HG03045 (cell line): ENCODE results near the gene RAD51B.

Source experiments
- ATAC-seq: cut with Tn5 transposase; IDR thresholded peaks from one replicate; pipeline ENCODE4 v1.9.1; 2021; ENCODE audit warnings: mild to moderate bottlenecking, moderate library complexity; ENCODE audit not compliant: unreplicated experiment

RAD51B gene

DNA sequence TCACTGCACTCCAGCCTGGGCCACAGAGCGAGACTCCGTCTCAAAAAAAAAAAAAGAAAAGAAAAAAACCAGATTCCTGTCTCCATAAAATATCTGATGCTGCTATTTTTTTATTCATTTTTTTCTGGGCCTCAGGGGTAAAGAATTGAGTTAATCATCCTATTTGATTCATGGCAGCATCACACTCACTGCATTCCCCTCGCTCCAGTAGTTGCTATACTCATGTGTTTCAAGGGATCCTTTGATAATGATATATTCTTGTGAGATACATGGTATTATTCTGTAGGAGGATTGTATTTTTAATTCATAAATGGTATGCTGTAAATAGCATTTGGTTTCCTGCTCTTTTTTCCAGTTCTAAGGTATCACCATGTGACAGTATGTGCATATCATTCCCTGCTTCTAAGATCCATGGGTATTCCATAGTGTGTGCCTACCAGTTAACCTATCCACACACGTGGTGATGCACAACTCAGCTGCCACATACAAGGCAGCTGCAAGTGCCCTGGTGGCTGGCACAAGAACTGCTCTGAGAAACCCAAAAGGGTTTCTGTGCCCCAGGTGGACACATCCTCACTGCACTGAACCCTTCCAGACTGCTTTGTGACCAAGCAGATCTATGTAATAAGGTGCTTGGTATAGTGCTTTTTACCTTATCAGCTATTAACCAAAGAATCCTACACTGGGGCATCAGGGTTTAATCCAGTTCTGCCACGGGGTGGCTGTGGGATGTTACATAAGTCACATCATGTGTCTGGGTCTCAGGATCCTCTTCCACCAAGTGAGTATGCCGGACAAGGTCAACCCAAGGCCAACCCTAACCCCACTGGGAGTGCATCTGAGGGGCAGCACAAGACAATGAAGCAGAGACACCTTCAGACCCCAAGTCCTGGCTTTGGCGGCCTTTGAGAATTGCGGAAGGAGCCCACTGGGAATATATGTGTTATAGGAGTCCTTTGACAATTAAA is 898.7 kb downstream of the RAD51B start:
- ATAC-seq: no peak

DNA sequence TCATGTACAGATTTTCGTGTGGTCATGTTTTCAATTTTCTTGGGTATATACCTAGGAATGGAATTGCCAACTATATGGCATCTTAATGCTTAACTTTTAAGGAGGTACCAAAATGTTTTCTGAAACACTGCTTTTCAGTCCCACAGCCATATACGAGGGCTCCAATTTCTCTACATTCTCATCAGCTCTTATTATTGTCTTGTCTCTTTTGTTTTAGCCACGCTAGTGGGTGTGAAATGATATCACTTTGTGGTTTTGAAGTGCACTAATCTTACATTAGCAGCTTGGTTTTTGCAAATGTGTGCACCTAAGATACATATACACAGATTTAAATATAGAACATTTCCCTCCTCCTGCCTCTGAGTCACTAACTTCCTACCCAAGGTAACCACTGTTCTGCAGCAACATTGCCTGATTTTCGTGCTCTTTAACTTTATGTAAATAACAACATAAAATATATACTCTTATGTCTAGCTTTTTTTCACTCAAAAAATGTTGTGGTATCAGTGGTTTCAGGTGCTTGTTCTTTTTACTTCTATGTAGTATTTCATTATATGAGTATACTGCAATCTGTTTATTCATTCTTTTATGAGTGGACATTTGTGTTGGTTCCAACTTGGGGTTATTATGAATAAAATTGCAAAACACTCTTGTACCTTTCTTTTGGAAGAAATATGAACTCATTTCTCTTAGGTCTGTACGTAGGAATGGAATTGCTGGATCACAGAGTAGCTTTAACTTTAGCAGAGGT is 900.2 kb downstream of the RAD51B start:
- no peak for ATAC-seq

DNA sequence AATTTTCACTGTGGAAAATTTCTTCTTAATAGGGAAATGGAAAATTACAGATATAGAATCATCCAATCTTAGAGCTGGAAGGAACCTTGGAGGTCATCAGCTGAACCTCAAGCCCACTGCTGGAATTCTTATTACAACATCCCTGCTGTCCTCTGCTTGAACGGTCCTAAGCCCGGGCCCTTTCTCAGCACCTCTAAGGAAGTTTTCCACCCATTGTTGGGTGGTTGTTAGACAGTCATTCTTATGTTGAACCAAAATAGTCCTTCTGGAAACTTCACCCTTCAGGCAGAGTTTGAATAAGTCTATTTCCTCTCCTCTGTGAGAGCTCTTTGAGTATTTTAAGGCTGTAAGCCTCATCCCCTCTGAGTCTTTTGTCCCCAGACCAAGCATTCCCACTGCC is 902.6 kb downstream of the RAD51B start:
- ATAC-seq: no peak

DNA sequence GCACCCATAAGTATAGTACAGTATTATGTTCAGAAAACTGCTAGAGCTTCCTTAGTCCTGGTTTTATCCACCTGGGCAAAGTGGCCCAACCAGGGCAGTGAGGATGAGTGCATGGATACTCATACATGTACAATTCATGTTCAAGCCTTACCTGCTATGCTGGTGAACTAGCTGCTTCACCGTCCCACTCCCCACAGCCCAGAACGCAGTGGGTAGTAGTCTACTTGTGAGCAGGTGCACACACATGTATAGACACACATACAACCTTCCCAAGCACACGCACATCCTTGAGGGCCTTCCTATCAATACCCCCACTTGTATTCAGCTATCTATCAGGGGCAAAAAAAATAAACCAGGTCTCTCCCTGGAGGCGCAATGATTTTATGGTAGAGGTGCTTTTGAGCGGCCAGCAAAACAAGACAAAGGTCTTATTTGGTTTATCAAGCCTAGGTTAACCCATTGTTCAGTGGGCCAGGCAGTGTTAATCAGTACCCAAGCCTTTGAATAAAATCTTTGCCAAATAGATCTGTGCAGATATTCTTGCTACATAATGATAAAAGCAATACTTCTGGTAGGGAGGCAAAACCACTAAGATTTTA is 903.5 kb downstream of the RAD51B start:
- no peak for ATAC-seq

DNA sequence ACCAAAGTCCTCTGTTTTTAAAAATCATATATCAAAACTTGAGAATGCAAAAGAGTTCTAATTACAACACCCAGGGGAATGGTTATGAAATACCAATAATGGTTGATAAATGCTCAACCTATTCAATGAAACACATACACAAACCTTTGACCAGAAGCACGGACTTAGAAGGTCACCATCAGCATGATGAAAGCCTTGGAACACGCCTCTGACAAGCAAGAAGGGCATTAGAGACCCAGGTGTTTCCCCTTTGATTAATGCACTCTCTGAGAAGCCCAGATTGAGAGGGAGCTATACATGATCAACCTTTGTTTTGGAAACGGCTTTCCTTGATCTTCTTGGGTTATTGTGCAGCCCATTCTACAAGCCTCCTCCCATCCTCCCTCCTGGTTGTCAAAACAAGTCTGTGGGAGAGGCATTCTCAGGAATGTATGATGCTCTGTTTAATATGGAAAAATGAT is 904.3 kb downstream of the RAD51B start:
- ATAC-seq: no peak

DNA sequence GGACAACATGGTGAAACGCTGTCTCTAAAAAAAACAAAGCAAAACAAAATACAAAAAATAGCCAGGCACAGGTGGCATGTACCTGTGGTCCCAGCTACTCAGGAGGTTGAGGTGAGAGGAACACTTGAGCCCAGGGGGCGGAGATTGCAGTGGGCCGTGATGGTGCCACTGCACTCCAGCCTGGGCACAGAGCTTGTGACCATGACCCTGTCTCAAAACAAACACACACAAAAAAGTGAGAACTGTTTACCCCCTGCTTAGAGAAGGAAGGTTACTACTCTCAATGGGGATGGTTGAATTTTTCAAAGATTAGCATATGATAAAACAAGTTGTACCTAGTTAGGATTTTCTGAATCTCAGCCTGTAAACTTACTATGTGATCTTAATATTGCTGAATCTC is 905.3 kb downstream of the RAD51B start:
- ATAC-seq: no peak

DNA sequence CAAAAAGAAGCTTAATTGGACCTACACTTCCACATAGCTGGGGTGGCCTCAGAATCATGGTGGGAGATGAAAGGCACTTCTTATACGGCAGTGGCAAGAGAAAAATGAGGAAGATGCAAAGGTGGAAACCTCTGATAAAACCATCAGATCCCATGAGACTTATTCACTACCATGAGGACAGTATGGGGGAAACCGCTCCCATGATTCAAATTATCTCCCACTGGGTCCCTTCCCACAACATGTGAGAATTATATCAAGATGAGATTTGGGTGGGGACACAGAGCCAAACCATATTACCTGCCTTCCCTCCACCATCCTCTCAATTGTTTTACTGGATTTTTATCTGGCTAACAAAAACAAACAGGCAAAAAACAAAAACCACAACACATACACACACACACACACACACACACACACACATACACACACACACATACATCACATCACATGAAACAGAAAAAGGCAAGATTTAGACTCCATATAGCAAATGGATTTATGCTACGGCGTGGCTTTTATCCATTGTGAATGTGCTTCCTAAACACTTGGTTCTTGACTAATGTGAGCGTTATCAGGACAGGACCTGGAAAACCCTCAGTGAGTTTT is 906.6 kb downstream of the RAD51B start:
- no peak for ATAC-seq

DNA sequence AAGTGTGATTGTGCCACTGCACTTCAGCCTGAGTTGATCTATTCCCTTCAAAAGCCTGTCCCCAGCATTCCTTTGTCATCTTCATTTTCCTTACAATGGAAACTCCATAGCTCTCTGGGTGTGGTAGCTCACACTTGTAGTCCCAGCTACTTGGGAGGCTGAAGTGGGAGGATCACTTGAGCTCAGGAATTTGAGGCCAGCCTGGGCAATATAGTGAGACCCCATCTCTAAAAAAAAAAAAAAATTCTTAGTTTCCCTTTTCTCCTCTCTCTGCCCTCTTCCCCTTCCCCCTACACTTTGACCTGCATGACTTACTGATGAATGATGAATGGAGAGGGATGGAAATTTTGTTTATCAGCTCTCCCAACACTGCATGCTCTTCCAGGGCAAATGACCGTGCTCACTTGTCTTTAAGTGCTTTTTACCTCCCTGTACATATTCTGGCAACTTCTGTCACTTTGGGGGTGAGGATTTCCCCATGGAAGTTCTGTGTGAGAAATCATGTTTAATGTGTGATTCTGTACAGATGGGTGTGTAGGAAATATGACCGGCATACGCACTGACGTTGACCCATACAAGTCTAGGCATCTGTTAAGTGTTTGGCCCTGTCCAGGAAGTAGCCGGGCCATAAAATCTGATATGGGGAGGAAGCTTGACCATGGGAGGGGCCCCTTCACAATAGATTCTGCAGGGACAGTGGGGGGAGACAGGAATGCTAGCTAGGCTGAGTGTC is 907.9 kb downstream of the RAD51B start:
- ATAC-seq: no peak

DNA sequence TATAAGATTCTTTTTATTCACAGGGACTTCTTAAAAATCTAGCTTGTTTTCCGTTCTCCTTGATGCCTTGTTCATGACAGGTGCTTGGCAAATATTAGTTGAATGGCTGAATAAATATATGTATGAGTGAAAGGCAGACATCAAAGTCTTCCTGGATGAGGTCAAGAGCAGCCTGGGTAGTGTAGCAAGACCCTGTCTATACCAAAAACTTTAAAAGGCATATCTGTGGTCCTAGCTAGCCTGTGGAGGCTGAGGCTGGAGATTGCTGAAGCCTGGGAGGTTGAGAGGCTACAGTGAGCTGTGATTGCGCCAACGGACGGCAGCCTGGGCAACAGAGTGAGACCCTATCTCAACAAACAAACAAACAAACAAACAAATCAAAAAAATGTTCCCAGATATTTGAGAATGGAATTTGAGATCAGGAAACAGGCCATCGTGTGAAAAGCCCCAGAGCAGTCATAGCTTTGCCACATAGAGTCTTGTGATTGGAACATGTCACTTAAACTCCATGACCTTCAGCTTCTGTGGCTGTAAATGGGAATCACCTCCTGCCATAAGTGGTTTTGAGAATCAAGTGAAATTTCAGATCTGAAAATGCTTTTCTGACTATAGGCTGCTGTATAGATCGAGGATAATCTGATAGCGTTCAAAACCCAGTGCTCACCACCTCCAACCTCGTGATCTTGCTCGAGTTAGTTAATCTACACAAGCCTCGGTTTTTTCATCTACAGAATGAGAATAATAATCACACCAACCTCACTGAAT is 908.9 kb downstream of the RAD51B start:
- ATAC-seq: no peak

DNA sequence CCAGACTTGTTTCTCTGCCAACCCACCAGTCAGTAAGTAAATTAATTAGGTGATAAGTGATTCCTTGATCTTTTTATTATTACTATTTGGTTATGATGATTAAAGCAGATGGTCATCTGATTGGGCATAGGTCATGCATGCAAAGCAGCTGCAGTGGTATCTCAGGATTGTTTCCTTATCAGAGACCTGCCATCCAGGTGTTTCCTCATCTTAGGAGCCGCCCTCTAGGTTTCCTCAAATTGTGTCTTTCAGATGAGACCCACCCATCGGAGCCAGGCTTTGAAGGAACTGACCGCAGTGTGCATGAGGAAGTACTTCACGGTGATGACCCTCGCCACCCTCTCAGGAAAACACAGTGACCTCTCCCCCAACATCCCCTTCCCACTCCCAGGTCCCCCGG is 910.0 kb downstream of the RAD51B start:
- ATAC-seq: no peak

DNA sequence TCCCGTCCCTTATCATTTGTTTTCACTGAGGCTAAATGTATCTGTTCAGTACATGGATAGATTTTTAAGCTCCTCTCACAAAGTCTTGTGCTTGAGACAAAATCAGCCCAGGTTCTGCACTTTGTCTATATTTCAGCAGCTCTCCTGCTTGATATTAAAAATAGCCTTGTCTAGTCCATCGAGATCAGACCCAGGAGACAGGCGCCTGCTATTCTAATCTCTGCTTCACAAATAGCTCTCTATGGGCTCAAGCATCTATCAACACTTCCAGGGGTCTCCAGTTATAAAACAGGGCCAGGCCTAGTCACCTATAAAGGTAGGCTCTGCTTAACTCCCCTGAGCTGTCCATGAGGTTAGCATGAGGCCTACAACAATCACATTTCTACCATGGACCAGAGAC is 910.8 kb downstream of the RAD51B start:
- ATAC-seq: no peak

DNA sequence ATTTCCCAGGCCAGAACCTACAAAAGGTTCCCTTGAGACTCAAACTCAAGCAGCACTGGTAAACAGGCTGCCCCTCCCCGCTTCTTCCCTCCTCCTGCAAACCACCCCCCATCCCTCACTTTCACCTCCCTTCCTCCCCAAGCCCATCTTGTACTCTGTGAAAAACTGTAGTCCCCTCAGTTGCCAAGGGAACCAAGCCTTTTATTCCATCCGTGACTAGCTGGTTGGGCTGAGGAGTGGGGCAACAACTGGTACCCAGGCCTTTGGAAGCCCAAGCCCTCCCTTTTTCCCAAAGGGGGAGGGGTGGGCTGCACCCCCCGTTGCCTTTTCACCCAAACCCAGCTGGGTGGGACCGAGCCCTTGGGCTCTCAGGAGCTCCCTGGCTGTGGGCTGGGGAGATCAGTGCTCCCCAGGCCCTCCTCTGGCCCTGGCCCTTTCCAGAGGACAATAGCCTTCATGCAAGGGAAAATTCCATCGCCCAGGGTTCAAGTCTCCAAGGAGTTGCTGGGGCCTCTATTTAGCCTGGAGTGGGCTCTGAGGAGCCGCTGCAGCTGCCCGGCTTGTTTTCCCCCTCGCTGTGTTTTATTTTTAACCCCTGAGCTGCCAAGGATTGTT is 911.3 kb downstream of the RAD51B start:
- no peak for ATAC-seq

DNA sequence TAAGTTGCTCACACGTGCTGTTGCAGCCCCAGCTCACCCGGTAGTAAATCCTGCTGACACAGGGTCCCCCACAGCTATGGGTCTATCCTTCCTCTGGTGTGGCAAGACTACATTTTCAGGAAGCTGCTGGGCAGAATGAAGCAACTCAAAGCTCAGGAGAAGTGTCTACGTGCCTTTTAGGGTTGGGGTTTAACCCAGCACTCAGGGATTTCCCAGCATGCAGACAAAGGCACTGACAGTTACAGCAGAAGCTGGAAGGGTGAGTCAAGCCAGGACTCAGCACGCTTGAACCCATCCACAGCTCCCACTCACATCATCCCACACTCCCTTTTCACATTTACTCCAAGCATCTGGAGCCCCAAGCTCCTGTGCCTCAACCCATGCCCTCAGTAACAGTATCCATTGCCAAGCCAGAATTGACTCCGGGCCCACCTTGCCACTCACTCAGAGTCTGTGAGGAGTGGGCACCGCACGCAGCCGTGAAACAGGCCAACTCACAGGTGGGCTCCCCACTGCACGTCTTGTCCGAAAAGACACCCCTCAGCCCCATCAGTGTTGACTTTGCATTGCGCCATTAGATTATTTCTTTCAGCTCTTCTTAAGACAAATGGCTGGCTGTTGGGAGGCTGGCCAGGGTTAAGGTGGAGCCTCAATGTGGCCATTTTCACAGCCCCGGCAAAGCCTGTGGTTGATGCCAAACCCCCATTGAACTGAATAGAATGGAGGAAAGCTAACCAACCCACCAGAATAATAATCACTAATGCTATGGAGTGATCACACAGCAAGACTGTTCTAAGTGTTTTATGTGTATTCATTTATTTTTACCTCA is 913.7 kb downstream of the RAD51B start:
- ATAC-seq: no peak

DNA sequence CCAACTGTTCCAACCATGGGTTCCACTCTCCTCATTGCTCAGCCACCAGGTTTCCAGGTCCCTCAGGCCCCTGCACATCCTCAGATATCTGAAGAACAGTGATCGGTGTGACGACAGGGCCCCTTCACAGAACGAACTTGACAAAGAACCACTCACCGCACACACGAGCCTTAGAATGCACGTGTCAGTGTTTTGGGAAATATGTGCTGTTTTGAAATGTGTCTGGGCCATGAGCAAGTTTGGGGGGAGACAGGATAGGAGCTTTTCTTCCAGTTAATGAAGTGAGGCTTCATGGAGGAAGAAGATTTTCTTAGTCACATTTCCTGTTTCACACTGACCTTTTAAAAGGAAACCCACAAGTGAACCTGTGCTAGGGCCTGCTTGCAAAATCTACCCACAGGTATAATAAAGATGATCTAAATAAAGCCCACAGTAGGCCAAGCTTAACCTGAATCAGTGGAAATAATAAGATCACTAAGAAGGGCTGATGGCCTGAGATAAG is 914.7 kb downstream of the RAD51B start:
- no peak for ATAC-seq

DNA sequence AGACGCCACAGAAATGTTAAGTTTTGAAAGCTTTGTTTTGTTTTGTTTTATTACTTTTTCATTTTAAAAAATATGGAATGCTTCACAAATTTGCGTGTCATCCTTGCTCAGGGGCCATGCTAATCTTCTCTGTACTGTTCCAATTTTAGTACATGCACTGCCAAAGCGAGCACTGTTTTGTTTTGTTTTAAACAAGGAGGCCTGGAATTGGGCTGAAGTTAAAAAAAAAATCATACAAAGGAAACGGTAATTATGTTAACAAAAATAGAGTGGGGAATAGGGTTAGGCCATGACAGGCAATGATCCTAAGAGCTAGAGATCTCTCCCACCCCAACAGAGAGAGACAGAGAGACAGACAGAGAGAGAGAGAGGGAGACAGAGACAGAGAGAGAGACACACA is 916.3 kb downstream of the RAD51B start:
- ATAC-seq: no peak

DNA sequence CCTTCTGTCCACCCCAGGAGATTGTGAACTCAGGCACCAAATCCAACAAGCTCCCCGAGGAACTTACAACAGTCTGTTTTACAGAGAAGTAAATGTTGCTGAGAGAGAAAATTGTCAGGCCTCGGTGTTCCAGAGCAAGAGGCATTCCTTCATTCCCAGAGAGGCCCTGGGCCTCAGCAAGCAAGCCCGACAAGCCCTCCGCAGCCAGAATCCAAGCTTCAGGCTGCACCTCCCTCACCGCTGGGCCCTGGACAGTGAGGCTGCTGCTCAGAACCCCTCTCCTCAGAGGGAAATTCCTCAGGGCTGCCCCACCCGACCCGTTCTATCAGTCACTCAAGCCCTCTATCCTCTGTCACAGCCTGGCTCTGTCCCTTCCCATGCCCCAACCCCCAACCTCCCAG is 916.9 kb downstream of the RAD51B start:
- no peak for ATAC-seq

DNA sequence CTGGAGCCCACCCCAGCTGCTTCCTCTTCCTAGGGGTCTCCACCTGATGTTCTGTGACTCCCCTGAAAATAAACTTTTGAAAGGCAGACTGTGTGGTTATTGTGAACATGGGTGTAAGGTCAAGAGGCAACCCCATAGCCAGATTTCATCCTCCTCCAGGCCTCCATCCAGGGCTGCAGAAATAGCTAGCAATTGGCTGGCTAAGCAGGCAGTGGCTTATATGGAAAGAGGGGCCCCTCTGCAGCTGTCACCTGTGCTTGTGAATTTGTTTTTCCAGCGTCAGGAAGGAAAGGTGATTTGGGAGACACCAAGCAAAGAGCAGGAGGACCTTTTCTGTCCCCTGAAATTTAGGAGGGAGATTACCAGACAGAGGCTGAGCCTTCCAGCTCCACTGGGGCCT is 917.5 kb downstream of the RAD51B start:
- ATAC-seq: no peak

DNA sequence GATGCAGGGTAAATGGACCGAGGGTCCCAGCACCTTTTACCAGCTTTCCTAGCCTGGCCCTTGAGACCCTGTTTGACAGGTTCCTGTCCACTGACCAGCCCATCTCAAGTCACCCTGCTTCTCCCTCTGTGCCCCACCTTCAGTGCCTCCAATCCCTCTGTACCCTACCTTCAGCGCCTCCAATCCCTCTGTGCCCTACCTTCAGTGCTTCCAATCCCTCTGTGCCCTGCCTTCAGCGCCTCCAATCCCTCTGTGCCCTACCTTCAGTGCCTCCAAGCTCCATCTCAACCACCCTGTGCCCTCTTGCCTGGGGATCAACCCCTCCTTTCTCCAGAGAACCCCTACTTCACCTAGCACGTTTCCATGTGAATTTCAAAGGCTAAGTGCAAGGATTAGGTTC is 919.0 kb downstream of the RAD51B start:
- ATAC-seq: no peak
